ENCODE measurements around the gene GPR119. TPM values are rescaled to one million over a fixed set of nuclear protein-coding genes. Genes with fewer than 3 reads are reported as not detected.
A peak's percentile ranks its signal among the peaks of the same experiment; 100 is the strongest.

Gene GPR119
- polyA plus RNA-seq, 1 donor (not counting 4 experiments of a cell fraction or from before 2014, with no cell fraction given): not detected

GRCh38 chrX:130343411-130343810, 42.1 kb downstream of the GPR119 start:
- H4K20me1 ChIP-seq (ENCODE audit: control insufficient read depth, extremely low read depth, insufficient read depth, low read length): no peaks in the 10 kb centered on the region
- FAIRE-seq (no peak), DNase-seq (ENCODE audit: low read depth, low spot score) (no peak)
- peaks cover 3% of the 10 kb centered on the region for H3K4me1 ChIP-seq (ENCODE audit: control insufficient read depth, extremely low read depth, insufficient read depth, low read length)
- dilution Hi-C loops (cut with MboI; ENCODE audit: extremely low pct_ligation_motif_present, low sequenced_read_pairs): no loop called here
- no peak overlapping the region for H3K27ac ChIP-seq (ENCODE audit: control insufficient read depth, insufficient read depth, low read length)
- H3K79me2 ChIP-seq (ENCODE audit: control insufficient read depth, insufficient read depth, low read length): no peaks in the 10 kb centered on the region
- H3K4me2 ChIP-seq (ENCODE audit: control insufficient read depth, extremely low read depth, insufficient read depth, low read depth, low read length): no peak overlapping the region
- H3K9me1 ChIP-seq (ENCODE audit: control insufficient read depth, extremely low read depth, insufficient read depth, low read length): no peaks in the 10 kb centered on the region
- no peaks in the 10 kb centered on the region for H3K36me3 ChIP-seq (ENCODE audit: control insufficient read depth in 2 of 2, extremely low read depth in 1 of 2, insufficient read depth in 2 of 2, low read length in 2 of 2)
- H3K4me3 ChIP-seq (ENCODE audit: control insufficient read depth in 2 of 3, extremely low read depth in 1 of 3, insufficient read depth in 2 of 3, low read depth in 1 of 3, low read length in 3 of 3): no peak overlapping the region
- no peaks in the 10 kb centered on the region for H3K27me3 ChIP-seq (ENCODE audit: control insufficient read depth, extremely low read depth, insufficient read depth, low read length)
- H3K9ac ChIP-seq (ENCODE audit: control insufficient read depth, extremely low read depth, insufficient read depth, low read length): no peak overlapping the region
- no peak for TF ChIP-seq EZH2 (IDR thresholded peaks at IDR 0.05; ENCODE audit: low read length)
- no peak for TF ChIP-seq CTCF (optimal IDR thresholded peaks at IDR 0.05 in 1 of 3, IDR thresholded peaks at IDR 0.05 in 1 of 3, conservative IDR thresholded peaks at IDR 0.05 in 1 of 3; ENCODE audit: extremely low read depth in 1 of 3, insufficient read depth in 2 of 3, low read length in 3 of 3)
- H2AFZ ChIP-seq (ENCODE audit: control insufficient read depth, low read length): no peak overlapping the region
- no peaks in the 10 kb centered on the region for H3K9me3 ChIP-seq (ENCODE audit: control insufficient read depth, low read depth, low read length)

GRCh38 chrX:130340271-130340670, 45.2 kb downstream of the GPR119 start:
- FAIRE-seq (peak; percentile 17), DNase-seq (ENCODE audit: low read depth, low spot score) (no peak)
- H3K27me3 ChIP-seq (ENCODE audit: control insufficient read depth, extremely low read depth, insufficient read depth, low read length): no peaks in the 10 kb centered on the region
- no peaks in the 10 kb centered on the region for H3K79me2 ChIP-seq (ENCODE audit: control insufficient read depth, insufficient read depth, low read length)
- H2AFZ ChIP-seq (ENCODE audit: control insufficient read depth, low read length): peak overlapping the region; percentile 95
- no peak for TF ChIP-seq EZH2 (IDR thresholded peaks at IDR 0.05; ENCODE audit: low read length)
- TF ChIP-seq CTCF (optimal IDR thresholded peaks at IDR 0.05 in 1 of 3, IDR thresholded peaks at IDR 0.05 in 1 of 3, conservative IDR thresholded peaks at IDR 0.05 in 1 of 3; ENCODE audit: extremely low read depth in 1 of 3, insufficient read depth in 2 of 3, low read length in 3 of 3): no peak
- no peaks in the 10 kb centered on the region for H3K36me3 ChIP-seq (ENCODE audit: control insufficient read depth in 2 of 2, extremely low read depth in 1 of 2, insufficient read depth in 2 of 2, low read length in 2 of 2)
- no peaks in the 10 kb centered on the region for H3K9me1 ChIP-seq (ENCODE audit: control insufficient read depth, extremely low read depth, insufficient read depth, low read length)
- no peaks in the 10 kb centered on the region for H3K9me3 ChIP-seq (ENCODE audit: control insufficient read depth, low read depth, low read length)
- dilution Hi-C loops (cut with MboI; ENCODE audit: extremely low pct_ligation_motif_present, low sequenced_read_pairs): no loop called here
- H4K20me1 ChIP-seq (ENCODE audit: control insufficient read depth, extremely low read depth, insufficient read depth, low read length): no peaks in the 10 kb centered on the region
- peak overlapping the region; percentile 30 for H3K27ac ChIP-seq (ENCODE audit: control insufficient read depth, insufficient read depth, low read length)
- H3K4me2 ChIP-seq (ENCODE audit: control insufficient read depth, extremely low read depth, insufficient read depth, low read depth, low read length): peak overlapping the region; percentile 77
- peak overlapping the region; percentile 69 for H3K9ac ChIP-seq (ENCODE audit: control insufficient read depth, extremely low read depth, insufficient read depth, low read length)
- H3K4me3 ChIP-seq (ENCODE audit: control insufficient read depth in 2 of 3, extremely low read depth in 1 of 3, insufficient read depth in 2 of 3, low read depth in 1 of 3, low read length in 3 of 3): peak overlapping the region; percentile 56 to 81 (median 73)
- H3K4me1 ChIP-seq (ENCODE audit: control insufficient read depth, extremely low read depth, insufficient read depth, low read length): peaks cover 3% of the 10 kb centered on the region

Measured in keratinocyte (primary cell).